HEK293 (cell line): Measurements from ENCODE around the gene CACUL1.

Experiments
- ELK4 ChIP-seq: IDR thresholded peaks from 2 replicates; pipeline ENCODE4 v1.6.1; 2011; ENCODE audit warnings: mild to moderate bottlenecking, low read depth, low read length, borderline replicate concordance
- GLI2 ChIP-seq: fragments of 450-650 bp; formaldehyde crosslinking; IDR thresholded peaks from 2 replicates; pipeline ENCODE4; 2017; ENCODE audit warnings: missing biosample characterization, missing genetic modification characterization, low read depth, borderline replicate concordance
- REST ChIP-seq: fragments of 450-650 bp; formaldehyde crosslinking; IDR thresholded peaks from 2 replicates; pipeline ENCODE4 v1.5.1; 2016; ENCODE audit warnings: missing biosample characterization, missing genetic modification characterization
- ZBTB11 ChIP-seq: fragments of 450-650 bp; formaldehyde crosslinking; conservative IDR thresholded peaks from 2 replicates; pipeline ENCODE4 v1.5.1; 2016; ENCODE audit warnings: low read depth, missing biosample characterization, missing genetic modification characterization
- ZBTB7A ChIP-seq: fragments of 450-650 bp; formaldehyde crosslinking; IDR thresholded peaks from 2 replicates; pipeline ENCODE4 v1.5.1; 2016; ENCODE audit warnings: low read depth, missing biosample characterization, missing genetic modification characterization
- ZFHX2 ChIP-seq: fragments of 450-650 bp; formaldehyde crosslinking; conservative IDR thresholded peaks from 2 replicates; pipeline ENCODE4 v1.5.1; 2016; ENCODE audit warnings: missing biosample characterization, missing genetic modification characterization
- ZNF140 ChIP-seq: fragments of 450-650 bp; formaldehyde crosslinking; IDR thresholded peaks from 2 replicates; pipeline ENCODE4 v1.5.1; 2016; ENCODE audit warnings: missing biosample characterization, missing genetic modification characterization
- ZNF398 ChIP-seq: fragments of 450-650 bp; formaldehyde crosslinking; IDR thresholded peaks from 2 replicates; pipeline ENCODE4 v1.5.1; 2017; ENCODE audit warnings: missing biosample characterization, missing genetic modification characterization
- ZNF449 ChIP-seq: fragments of 450-650 bp; formaldehyde crosslinking; IDR thresholded peaks from 2 replicates; pipeline ENCODE4 v1.5.1; 2017; ENCODE audit warnings: missing biosample characterization, mild to moderate bottlenecking, missing genetic modification characterization, moderate library complexity
- ZNF514 ChIP-seq: fragments of 450-650 bp; formaldehyde crosslinking; IDR thresholded peaks from 2 replicates; pipeline ENCODE4 v1.5.1; 2016; ENCODE audit warnings: missing biosample characterization, missing genetic modification characterization
- ZNF529 ChIP-seq: fragments of 450-650 bp; formaldehyde crosslinking; IDR thresholded peaks from 2 replicates; pipeline ENCODE4 v1.5.1; 2017; ENCODE audit warnings: missing genetic modification characterization, missing biosample characterization; ENCODE audit not compliant: insufficient replicate concordance
- ZNF530 ChIP-seq: fragments of 450-650 bp; formaldehyde crosslinking; IDR thresholded peaks from 2 replicates; pipeline ENCODE4 v1.5.1; 2016; ENCODE audit warnings: low read depth, missing biosample characterization, missing genetic modification characterization
- ZNF621 ChIP-seq: fragments of 450-650 bp; formaldehyde crosslinking; IDR thresholded peaks from 2 replicates; pipeline ENCODE4 v1.5.1; 2017; ENCODE audit warnings: missing biosample characterization, missing genetic modification characterization
- ZNF624 ChIP-seq: fragments of 450-650 bp; formaldehyde crosslinking; IDR thresholded peaks from 2 replicates; pipeline ENCODE4 v1.5.1; 2017; ENCODE audit warnings: missing biosample characterization, missing genetic modification characterization
- ZNF629 ChIP-seq: fragments of 450-650 bp; formaldehyde crosslinking; IDR thresholded peaks from 2 replicates; pipeline ENCODE4 v1.5.1; 2017; ENCODE audit warnings: missing biosample characterization, missing genetic modification characterization
- ZNF692 ChIP-seq: fragments of 450-650 bp; formaldehyde crosslinking; IDR thresholded peaks from 2 replicates; pipeline ENCODE4 v1.5.1; 2016; ENCODE audit warnings: missing biosample characterization, missing genetic modification characterization
- ZSCAN5A ChIP-seq: fragments of 450-650 bp; formaldehyde crosslinking; IDR thresholded peaks from 2 replicates; pipeline ENCODE4 v1.5.1; 2016; ENCODE audit warnings: missing biosample characterization, missing genetic modification characterization

The CACUL1 gene

GRCh38 chr10:118725886-118726500, 28.8 kb downstream of the CACUL1 start (continued):
- TF ChIP-seq ZNF449 (tag by site-specific recombination) (no peak), ZFHX2 (tag by site-specific recombination) (no peak), ZNF514 (tag by site-specific recombination) (no peak), ZNF530 (no peak), ZBTB11 (no peak), GLI2 (tag by site-specific recombination) (no peak; the same call in 1 of the 2 replicates), ZNF692 (tag by site-specific recombination) (peak; percentile 47; the same call in 1 of the 2 replicates), ZNF624 (no peak), ZNF398 (tag by site-specific recombination) (peak; percentile 43; the same call in 1 of the 2 replicates), REST (tag by site-specific recombination) (no peak), ELK4 (no peak), ZBTB7A (tag by site-specific recombination) (no peak), ZNF629 (tag by site-specific recombination) (peak; percentile 75), ZNF621 (tag by site-specific recombination) (no peak), ZNF529 (tag by site-specific recombination) (no peak), ZSCAN5A (no peak), ZNF140 (tag by site-specific recombination) (no peak)
